T47D (cell line): ENCODE results near the gene FAM20C.

Experiments used
- DNase-seq, 2 experiments: peaks; one replicate each; pipeline versions ENCODE4 v3.0.0 to v3.0.0-alpha.2; 2011 to 2012; ENCODE audit warnings: low read depth in 1 of 2, low spot score in 1 of 2
- JUND ChIP-seq: IDR thresholded peaks from 2 replicates; pipeline ENCODE4 v1.6.1; 2012; ENCODE audit warnings: low read depth
- in situ Hi-C: cut with HindIII; loops from 2 replicates; pipeline ENCODE4 v1.10.0; 2016; ENCODE audit warnings: low sequenced_read_pairs, low pct_unique_long_range_greater_than_20kb

Gene FAM20C

DNA sequence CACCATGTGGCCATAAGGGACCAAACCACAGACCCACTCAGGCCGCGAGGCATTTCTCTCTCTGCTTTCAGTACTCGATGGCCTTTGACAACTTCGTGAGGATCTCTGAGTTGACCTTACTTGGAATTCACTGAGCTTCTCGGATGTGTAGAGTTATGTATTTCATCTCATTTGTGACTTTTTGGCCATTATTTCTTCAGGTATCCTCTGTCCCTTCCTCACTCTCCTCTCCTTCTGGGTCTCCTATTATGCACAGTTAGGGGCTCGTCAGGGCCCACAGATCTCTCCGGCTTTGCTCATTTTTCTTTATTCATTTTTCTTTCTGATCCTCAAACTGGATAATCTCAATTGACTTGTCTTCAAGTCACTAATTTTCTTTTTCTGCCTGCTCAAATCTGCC lies 81.0 kb downstream of the FAM20C start:
- no peak for TF ChIP-seq JUND
- in situ Hi-C loops = no loop called here
- no peak for DNase-seq

DNA sequence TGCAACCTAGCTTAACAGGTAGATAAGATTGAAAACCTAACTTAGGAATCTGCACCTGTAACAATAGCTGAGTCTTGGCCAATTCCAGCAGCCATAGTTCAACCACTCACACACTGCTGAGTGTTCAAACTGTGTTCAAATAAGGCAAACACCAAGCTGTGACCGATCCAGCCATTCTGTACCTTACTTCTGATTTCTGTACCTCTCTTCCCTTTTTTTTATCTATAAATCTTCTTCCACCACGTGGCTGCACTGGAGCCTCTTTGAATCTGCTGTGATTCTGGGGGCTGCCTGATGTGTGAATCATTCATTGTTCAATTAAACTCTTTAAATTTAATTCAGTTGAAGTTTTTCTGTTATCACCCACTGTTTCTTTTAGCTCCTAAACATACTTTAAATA lies 81.9 kb downstream of the FAM20C start:
- no peak for DNase-seq
- no peak for TF ChIP-seq JUND
- in situ Hi-C loops = no loop called here

DNA sequence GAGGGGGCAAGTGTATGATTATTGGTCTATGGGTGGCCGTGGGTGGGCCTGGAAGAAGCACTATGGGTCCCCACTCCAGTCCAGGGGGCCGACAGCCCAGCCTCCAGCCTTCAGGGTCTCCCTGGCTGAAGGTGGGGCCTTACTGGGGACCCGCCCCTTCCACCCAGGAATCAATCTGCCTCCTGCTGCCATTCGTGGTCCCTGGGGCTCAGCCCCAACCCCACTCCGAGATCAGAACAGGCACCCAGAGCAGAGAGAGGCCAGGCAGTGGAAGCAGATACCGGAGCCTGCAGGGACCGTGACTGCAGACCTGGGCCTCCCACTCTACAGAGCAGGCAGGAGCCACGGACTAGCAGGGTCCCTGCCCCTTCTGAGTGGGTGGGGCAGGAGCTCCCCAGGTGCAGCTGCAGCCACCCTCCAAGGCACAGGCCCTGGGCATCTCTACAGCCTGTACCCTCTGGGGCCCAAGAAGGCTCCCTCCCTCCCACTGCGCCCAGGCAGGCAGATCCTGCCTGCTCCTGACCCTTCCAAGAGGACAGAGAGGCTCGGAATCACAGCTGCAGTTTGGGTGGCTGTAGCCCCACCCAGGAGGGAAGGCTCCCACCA lies 84.0 kb downstream of the FAM20C start:
- no peak for DNase-seq
- in situ Hi-C loops = no loop called here
- no peak for TF ChIP-seq JUND

DNA sequence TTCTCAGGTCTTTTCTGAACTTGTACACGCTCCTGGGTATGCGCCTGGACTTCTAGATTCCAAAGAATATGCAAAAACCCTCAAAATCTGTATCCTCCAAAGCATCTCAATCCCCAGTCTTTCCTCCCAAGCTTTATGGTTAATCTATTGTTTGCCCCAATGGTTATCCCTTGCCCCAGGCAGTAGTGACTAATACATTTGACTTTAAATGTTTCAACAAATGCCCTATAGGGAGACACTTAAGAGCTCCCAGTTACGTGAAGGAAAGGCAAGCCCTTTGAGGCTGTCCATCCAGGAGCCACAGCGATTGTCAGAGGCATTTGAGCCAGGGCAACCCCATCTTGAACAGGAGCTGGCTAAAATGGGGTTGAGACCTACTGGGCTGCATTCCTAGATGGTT lies 84.9 kb downstream of the FAM20C start:
- in situ Hi-C loops = no loop called here
- no peak for DNase-seq
- no peak for TF ChIP-seq JUND

DNA sequence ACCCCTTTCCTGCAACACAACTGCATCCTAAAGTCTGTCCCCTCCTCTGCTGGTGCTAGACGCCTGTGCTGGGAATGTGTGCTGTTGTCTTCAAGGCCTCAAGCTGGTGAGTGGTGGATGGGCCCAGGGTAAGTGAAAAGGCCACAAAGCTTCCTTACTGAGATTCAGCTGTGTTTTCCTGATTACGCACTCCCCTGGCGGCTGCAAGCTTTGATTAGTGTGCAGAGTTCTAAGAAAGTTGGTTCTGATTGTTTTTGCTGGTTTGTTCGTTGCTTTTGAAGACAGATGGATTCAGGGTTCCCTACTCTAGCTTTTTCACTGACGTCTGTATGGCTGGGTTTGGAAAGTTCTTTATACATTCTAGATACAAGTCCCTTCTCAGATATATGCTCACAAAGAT lies 85.7 kb downstream of the FAM20C start:
- in situ Hi-C loops = no loop called here
- DNase-seq = no peak
- TF ChIP-seq JUND = no peak

DNA sequence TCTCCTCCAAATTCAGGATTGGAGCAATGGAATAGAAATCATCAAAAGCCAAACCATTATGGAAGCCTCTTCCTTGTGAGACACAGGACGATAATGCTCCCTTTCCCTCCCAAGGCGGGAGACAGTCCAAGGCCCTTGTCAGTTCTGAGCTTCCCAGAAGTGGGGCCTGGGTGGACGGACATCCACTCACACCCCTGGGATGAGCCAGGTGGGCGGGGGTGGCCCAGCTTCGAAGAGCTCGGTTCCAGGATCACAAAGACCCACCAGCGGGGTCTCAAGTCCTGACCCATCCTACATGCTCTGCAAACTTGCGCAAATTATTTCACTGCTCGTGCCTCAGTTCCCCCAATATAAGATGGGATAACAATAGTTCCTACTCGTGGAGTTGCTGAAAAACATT lies 87.5 kb downstream of the FAM20C start:
- in situ Hi-C loops = no loop called here
- no peak for DNase-seq
- no peak for TF ChIP-seq JUND

DNA sequence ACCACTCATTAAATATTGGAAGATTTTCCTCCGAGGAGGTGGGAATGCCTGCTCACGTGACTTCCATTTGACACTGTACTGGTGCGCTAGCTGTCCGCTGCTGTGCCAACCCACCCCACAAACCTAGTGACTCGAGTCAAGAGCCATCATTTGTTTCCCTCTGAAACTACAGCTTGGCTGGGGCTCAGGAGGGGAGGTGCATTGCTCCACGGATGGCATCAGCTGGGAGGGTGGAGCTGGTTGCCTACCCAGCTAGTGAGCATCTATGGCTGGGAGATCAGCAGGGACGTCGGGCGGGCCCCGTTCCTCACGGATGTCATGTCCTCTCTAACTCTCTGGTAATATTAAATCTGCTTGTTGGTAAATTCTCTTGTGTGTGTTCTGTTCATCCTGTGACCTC lies 88.1 kb downstream of the FAM20C start:
- no peak for TF ChIP-seq JUND
- DNase-seq = no peak
- in situ Hi-C loops = no loop called here

DNA sequence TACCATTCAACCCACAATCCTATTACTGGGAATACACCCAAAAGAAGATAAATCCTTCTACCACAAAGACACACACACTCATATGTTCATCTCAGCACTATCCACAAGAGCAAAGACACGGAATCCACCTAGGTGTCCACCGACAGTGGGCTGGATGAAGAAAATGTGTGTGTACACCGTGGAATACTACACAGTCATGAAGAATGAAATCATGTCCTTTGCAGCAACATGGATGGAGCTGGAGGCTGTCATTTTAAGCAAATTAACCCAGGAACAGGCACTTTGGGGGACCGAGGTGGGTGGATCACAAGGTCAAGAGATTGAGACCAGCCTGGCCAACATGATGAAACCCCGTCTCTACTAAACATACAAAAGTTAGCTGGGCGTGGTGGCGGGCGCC lies 89.3 kb downstream of the FAM20C start:
- DNase-seq = no peak
- no peak for TF ChIP-seq JUND
- in situ Hi-C loops = no loop called here

DNA sequence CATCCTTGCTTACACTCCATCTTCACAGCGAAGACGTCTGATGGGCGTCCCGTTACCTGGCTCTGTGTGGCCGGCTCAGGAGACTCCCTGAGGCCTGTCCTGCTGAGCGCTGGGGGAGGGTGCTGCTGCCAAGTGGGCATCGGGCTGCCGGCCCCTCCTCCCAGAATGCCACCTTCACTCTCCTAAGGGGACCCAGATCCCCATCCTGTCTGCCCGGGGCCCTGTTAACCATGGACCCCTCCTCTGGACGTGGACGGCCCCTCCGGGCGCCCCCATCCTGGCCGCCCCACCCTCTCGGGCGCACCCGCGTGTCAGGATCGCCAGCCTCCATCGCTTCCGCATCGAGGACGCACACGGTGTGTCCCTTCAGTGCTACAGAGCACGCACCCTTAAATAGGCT lies 90.2 kb downstream of the FAM20C start:
- no peak for DNase-seq
- TF ChIP-seq JUND = no peak
- in situ Hi-C loops = no loop called here

DNA sequence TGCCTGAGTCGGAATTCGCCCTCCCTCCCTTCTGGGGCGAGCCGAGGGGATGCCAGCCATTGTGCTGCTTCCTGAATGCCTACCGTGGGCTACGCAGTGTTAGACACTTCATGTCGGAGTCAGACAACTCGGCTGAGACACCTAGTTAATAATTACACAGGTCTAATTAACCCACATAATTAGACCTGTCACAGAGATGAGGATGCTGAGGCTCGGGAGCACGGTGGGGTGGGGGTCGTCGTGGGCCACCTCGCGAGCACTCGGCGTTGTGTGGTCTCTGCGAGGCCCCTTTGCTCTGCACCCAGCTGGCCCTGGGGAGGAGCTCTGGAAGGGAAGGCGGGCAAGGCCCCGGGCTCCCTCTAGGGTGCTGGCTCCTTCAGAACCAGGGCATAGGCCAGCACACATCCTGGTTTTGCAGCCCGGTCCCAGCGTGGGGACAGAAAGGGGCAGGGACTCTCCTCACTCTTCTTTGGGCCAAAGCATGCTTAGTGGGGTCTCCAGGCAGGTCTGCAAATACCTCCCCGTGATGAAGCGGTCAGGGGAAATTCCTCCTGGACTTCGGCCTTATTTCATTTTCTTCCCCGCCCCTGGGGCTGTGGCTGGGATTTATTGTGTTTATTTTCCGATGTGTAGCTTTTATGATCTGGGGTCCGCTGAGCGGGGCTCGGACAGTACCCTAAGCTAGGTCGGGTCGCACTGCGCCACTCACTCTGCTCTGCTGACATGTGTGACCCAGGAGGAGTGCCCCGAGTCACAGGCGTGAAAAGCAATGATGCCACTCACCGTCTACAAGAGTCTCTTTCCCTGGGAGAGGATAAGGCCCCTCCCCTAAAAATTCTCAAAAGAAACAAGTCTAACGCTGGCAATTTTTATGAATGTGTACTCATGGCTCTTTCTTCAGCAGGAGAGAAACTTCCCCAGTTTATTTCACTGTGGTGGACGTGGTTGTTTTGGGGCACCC lies 92.7 kb downstream of the FAM20C start:
- TF ChIP-seq JUND = no peak
- in situ Hi-C loops = no loop called here
- DNase-seq = no peak

DNA sequence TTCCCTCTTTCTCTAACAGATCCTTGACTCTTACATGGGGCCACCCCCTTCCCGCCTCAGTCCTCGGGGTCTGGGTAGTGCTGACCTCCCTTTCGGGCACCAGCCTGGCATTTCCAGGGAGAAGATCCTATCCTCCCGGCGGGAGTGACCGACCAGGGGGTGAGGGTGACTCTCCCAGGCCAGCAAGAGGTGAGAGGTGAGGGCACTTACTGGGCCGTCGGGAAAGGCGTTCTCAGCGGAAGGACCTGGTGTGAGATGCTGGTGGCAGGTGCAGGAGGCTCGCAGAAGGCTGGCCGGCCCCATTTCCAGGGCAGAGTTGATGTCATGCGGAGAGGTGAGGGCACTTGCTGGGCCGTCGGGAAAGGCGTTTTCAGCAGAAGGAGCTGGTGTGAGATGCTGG lies 93.4 kb downstream of the FAM20C start:
- TF ChIP-seq JUND = no peak
- in situ Hi-C loops = no loop called here
- DNase-seq = no peak

DNA sequence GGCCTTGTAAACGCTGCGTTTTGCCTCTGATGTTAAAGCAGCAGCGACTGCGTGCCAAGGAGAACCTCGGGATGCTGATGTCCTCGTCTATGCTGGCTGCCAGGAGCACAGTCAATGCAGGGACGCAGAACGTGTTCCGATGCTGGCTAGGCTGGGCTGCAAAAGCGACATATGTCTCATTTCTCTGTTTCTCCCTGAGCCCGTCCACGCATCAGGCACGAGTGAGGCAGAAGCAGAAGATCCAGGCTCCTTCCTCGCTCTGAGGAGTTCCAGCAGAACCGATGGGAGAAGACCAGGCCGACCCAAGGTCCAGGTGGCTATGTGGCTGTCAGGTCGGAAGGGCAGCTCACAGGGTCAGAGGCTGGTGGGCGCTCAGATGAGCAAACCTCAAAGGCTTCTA lies 93.9 kb downstream of the FAM20C start:
- TF ChIP-seq JUND = no peak
- no peak for DNase-seq
- in situ Hi-C loops = no loop called here

DNA sequence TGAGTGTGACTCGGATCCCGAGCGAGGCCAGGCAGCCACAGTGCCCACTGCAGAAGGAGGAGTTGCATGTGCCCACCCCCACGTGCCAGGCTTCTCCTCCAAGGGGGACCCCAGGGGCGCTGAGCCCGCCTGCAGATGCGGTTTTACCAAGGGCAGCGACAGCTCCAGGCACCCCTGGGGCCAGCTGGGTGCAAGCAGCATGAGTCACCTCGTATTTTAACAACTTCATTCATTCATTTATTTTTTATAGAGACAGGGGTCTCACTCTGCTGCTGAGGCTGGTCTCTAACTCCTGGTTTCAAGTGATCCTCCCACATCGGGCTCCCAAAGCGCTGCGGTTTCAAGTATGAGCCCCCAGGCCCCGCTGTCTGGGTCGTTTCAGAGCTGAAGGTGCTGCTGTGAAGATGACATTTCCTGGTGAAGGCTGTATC lies 96.3 kb downstream of the FAM20C start:
- in situ Hi-C loops = no loop called here
- no peak for TF ChIP-seq JUND
- DNase-seq = no peak
